ENCODE measurements around the gene DNAH6. TPM values are rescaled to one million over a fixed set of nuclear protein-coding genes. Genes with fewer than 3 reads are reported as not detected.

Gene DNAH6
- polyA plus RNA-seq, 5 donors, result 3.0 to 5.7 (median 4.6) TPM

DNA sequence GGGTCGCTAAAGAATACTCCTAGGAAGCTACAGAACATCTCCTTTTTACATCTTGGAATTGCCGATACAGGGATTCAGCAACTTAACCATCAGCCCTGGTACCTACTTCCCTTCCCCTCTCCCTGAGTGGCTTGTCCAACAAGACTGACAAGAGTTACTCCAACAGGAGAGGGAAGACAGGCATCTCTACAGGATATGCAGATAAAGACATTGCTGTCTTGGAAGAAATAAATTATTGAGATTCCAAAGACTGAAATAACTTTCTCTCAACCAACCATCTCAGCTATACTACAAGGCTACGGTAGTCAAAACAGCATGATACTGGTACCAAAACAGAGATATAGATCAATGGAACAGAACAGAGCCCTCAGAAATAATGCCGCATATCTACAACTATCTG is 277.3 kb downstream of the DNAH6 start:
- no peak for DNase-seq

GRCh38 chr2:84796798-84797197 is 280.5 kb downstream of the DNAH6 start:
- no peak for DNase-seq

GRCh38 chr2:84797271-84797670 is 281.0 kb downstream of the DNAH6 start:
- no peak for DNase-seq

- no peak for DNase-seq
These were observed 283.5 kb downstream of the DNAH6 start for GRCh38 chr2:84799772-84800171.

DNA sequence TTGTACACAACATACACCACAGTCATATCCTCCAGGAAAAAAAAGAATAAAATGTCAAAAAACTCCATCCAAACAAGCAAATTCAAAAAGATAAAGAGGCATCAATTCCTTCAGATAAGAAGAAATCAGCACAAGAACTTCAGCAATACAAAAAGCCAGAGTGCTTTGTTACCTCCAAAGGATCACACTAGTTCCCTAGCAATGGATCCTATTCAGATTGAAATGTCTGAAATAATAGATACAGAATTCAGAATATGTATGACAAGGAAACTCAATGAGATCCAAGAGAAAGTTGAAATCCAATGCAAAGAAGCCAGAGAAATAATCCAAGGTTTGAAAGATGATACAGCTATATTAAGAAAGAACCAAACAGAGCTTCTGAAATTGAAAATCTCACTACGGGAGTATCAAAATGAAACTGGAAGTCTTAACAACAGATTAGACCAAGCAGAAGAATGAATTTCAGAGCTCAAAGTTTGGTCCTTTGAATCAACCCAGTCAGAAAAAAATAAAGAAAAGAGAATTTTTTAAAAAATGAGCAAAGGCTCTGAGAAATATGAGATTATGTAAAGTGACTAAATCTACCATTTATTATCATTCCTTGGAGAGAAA is 284.0 kb downstream of the DNAH6 start:
- no peak for DNase-seq

GRCh38 chr2:84801811-84802210 is 285.5 kb downstream of the DNAH6 start:
- no peak for DNase-seq

DNA sequence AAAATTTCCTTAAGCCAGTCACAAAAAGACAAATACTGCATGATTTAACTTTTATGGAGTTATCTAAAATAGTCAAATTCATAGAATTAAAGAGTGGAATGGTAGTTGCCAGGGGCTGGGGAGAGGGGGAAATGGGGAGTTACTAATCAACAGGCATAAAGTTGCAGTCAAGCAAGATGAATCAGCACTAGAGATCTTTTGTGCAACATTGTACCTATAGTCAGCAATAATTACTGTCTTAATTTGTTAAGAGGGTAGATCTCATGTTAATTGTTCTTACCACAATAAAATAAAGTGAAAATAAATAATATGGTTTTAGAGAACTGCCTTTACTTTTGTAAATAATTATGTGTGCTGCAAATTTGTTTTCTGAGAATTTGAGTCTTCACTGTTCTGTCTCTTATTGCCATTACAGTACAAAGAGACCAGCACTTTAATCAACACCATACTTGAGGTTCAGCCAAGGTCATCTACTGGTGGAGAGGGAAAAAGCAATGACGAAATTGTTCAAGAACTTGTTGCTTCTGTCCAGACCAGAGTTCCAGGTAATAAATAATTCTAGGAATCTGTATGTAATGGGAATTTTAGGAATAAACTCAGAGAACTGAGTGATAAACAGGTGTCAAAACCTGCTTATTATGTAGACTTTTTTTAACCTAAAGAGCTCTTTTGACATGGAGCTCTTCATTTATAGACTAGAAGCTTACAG is 289.1 kb downstream of the DNAH6 start:
- no peak for DNase-seq

GRCh38 chr2:84807063-84807485 is 290.8 kb downstream of the DNAH6 start:
- DNase-seq, result peak; percentile 60 to 63

- peak; percentile 23 to 26 for DNase-seq
These were observed 292.0 kb downstream of the DNAH6 start for GRCh38 chr2:84808279-84808678.

GRCh38 chr2:84811839-84812431 is 295.6 kb downstream of the DNAH6 start:
- DNase-seq, result no peak

DNA sequence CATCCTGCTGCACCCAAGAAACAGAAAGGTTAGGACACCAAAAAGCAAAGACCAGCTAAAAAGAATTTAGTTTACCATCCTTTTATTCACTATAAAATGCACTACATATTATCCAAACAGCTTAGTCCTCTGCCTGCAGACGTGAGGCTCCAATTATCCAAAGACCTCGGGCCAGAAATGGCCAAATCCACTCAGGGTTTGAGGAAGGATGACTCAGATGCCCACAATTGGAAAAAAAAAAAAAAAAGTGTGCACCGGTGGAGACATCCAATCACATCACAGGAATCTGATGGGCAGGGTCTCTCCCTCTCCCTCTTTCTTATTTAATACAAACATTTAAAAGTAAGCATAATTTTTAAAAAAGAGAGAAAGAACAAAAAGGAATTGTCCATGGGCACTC is 298.8 kb downstream of the DNAH6 start:
- no peak for DNase-seq

DNA sequence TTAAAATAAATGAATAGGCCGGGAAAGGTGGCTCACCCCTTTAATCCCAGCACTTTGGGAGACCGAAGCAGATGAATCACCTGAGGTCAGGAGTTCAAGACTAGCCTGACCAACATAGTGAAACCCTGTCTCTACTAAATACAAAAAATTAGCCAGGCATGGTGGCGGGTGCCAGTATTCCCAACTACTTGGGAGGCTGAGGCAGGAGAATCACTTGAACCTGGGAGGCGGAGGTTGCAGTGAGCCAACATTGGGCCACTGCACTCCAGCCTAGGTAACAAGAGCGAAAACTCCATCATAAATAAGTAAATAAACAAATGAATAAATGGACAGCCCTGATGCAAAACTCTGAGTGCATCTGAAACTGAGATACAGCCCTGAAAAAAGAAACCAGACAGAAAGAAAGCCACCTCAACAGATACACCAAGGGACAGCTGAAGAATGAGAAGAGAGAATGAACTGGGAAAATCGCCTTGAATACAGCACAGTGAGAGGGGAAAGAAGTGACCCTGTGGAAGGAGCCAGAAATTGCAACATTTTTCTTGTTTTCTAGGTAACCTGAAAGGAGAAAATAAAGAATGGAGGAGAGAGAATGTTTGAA is 300.2 kb downstream of the DNAH6 start:
- no peak for DNase-seq

GRCh38 chr2:84817239-84817655 is 300.9 kb downstream of the DNAH6 start:
- DNase-seq, result no peak

- no peak for DNase-seq
These were observed 305.5 kb downstream of the DNAH6 start for GRCh38 chr2:84821806-84822205.

GRCh38 chr2:84823229-84823628 is 306.9 kb downstream of the DNAH6 start:
- DNase-seq, result no peak

DNA sequence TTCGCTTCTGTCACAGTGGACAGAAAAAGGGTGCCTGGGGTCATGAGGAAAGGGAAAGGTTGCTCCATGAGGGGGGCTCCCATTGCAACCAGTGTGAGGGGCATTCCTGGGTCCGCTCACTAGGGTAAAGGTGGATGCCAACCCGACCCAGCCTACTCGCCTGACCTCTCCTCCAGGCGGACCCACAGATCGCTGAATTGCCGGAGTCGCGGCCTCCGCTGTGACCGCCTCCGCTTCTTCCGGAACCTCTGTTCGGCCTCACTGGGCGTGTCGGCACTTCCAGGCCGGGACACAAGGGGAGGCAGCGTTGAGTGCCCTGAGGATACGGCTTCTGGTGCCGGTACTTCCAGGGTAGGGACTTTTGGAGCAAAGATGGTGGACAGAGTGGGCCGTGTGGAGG is 307.5 kb downstream of the DNAH6 start:
- no peak for DNase-seq

GRCh38 chr2:84827978-84828575 is 311.8 kb downstream of the DNAH6 start:
- DNase-seq, result no peak

DNA sequence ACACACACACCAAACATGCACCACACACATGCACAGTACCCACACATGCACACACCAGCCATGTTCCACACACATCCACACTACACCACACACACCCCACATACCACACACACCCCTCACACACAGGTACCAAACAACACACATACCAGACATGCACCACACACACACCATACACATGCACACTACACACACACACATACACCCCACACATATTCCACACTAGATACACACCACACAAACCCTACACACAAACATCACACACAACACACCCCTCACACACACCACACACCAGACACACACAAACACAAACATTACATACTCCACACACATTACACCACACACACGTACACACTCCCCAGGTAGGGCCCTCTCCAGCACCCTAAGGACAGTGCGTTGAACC is 313.4 kb downstream of the DNAH6 start:
- no peak for DNase-seq

DNA sequence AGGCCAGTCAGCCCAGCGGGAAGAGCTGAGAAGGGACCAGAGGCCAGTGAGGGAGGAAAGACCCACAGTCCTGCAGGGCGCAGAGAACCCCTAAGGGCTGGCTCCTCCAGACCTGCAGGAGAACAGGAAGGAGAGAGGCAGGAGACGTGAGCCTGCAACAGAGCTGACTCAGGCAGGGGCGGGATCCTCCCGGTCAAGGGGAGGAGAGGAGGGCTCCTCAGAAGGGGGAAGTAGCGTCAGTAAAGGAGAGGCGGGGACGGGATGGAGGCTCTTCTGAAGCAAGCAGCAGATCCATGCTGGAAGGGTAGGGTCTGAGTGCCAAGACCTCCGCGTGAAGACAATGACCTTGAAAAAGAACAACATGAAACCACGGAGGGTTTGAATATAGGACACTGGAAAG is 313.8 kb downstream of the DNAH6 start:
- no peak for DNase-seq

- DNase-seq, result no peak
These were observed 314.6 kb downstream of the DNAH6 start for GRCh38 chr2:84830758-84831500.

- no peak for DNase-seq
These were observed 316.6 kb downstream of the DNAH6 start for GRCh38 chr2:84832772-84833461.
